ENCODE data around the gene ZAP70. TPM values are rescaled to one million over a fixed set of nuclear protein-coding genes. Genes with fewer than 3 reads are reported as not detected.

The ZAP70 gene
- total RNA-seq, 1 donor from 2014 or later, result 3.1 TPM

GRCh38 chr2:97724501-97724900, 11.1 kb downstream of the ZAP70 start:
- H3K27ac Mint-ChIP-seq, result no peak overlapping the region
- H3K4me1 Mint-ChIP-seq, result peaks cover 2% of the 10 kb centered on the region
- H3K27me3 Mint-ChIP-seq (ENCODE audit: low read depth), result no peaks in the 10 kb centered on the region
- no peak overlapping the region for H3K4me3 Mint-ChIP-seq
- DNase-seq (ENCODE audit: low spot score in 2 of 2, unreplicated experiment in 2 of 2), result no peak
- H3K36me3 Mint-ChIP-seq, result peaks cover 2% of the 10 kb centered on the region
- no peak for TF ChIP-seq CTCF (IDR thresholded peaks at IDR 0.05; ENCODE audit: unreplicated experiment)
- no peaks in the 10 kb centered on the region for H3K9me3 Mint-ChIP-seq

GRCh38 chr2:97724946-97725688, 11.7 kb downstream of the ZAP70 start:
- Mint-ChIP-seq H3K4me1 (peaks cover 2% of the 10 kb centered on the region), H3K27me3 (ENCODE audit: low read depth) (no peaks in the 10 kb centered on the region), H3K9me3 (no peaks in the 10 kb centered on the region), H3K4me3 (no peak overlapping the region), H3K27ac (no peak overlapping the region), H3K36me3 (peaks cover 2% of the 10 kb centered on the region)
- DNase-seq (ENCODE audit: low spot score in 2 of 2, unreplicated experiment in 2 of 2), result no peak
- no peak for TF ChIP-seq CTCF (IDR thresholded peaks at IDR 0.05; ENCODE audit: unreplicated experiment)

GRCh38 chr2:97726261-97727064, 13.1 kb downstream of the ZAP70 start:
- Mint-ChIP-seq H3K36me3 (peaks cover 4% of the 10 kb centered on the region), H3K9me3 (no peaks in the 10 kb centered on the region), H3K27ac (no peak overlapping the region), H3K4me1 (peaks cover 2% of the 10 kb centered on the region), H3K27me3 (ENCODE audit: low read depth) (no peaks in the 10 kb centered on the region), H3K4me3 (no peak overlapping the region)
- no peak for DNase-seq (ENCODE audit: low spot score in 2 of 2, unreplicated experiment in 2 of 2)
- no peak for TF ChIP-seq CTCF (IDR thresholded peaks at IDR 0.05; ENCODE audit: unreplicated experiment)

- peaks cover 4% of the 10 kb centered on the region for H3K36me3 Mint-ChIP-seq
- H3K4me1 Mint-ChIP-seq, result peaks cover 2% of the 10 kb centered on the region
- H3K9me3 Mint-ChIP-seq, result no peaks in the 10 kb centered on the region
- no peak overlapping the region for H3K27ac Mint-ChIP-seq
- no peak overlapping the region for H3K4me3 Mint-ChIP-seq
- H3K27me3 Mint-ChIP-seq (ENCODE audit: low read depth), result no peaks in the 10 kb centered on the region
- TF ChIP-seq CTCF (IDR thresholded peaks at IDR 0.05; ENCODE audit: unreplicated experiment), result no peak
- no peak for DNase-seq (ENCODE audit: low spot score in 2 of 2, unreplicated experiment in 2 of 2)
These were observed 13.9 kb downstream of the ZAP70 start for GRCh38 chr2:97727296-97727695.

GRCh38 chr2:97728091-97728731, 14.8 kb downstream of the ZAP70 start:
- Mint-ChIP-seq H3K36me3 (peaks cover 4% of the 10 kb centered on the region), H3K27me3 (ENCODE audit: low read depth) (no peaks in the 10 kb centered on the region), H3K4me3 (no peak overlapping the region), H3K9me3 (no peaks in the 10 kb centered on the region), H3K27ac (no peak overlapping the region), H3K4me1 (no peaks in the 10 kb centered on the region)
- no peak for DNase-seq (ENCODE audit: low spot score in 2 of 2, unreplicated experiment in 2 of 2)
- TF ChIP-seq CTCF (IDR thresholded peaks at IDR 0.05; ENCODE audit: unreplicated experiment), result no peak
